Keratinocyte (primary cell): Measurements from ENCODE around the gene SCRN2. TPM values are rescaled to one million over a fixed set of nuclear protein-coding genes. Genes with fewer than 3 reads are reported as not detected.

Experiments
- DNase-seq: peaks from one replicate; pipeline ENCODE4 v3.0.0-alpha.2; 2011; ENCODE audit warnings: low read depth, missing footprints, low spot score
- FAIRE-seq: peaks from 2 replicates; lab custom pipeline; 2011; peaks lifted over from hg19 to GRCh38; lab: Jason Lieb, UNC
- H2AFZ ChIP-seq: 2 replicates; pipeline ENCODE4 v1.6.0; 2012; ENCODE audit warnings: low read length, control low read depth, inconsistent platforms; ENCODE audit not compliant: control insufficient read depth
- H3K27ac ChIP-seq: 2 replicates; pipeline ENCODE4 v1.5.1; 2011; ENCODE audit warnings: low read length; ENCODE audit not compliant: control insufficient read depth, insufficient read depth
- H3K27me3 ChIP-seq: 3 replicates; pipeline ENCODE4 v1.6.0; 2011; ENCODE audit warnings: low read length; ENCODE audit not compliant: control insufficient read depth, insufficient read depth; ENCODE audit errors: extremely low read depth
- H3K36me3 ChIP-seq, 2 experiments: 2 replicates in 1 of 2; 3 replicates in 1 of 2; pipeline ENCODE4 v1.5.1; 2011; ENCODE audit warnings: low read length in 2 of 2, mild to moderate bottlenecking in 1 of 2; ENCODE audit not compliant: control insufficient read depth in 2 of 2, insufficient read depth in 2 of 2; ENCODE audit errors: extremely low read depth in 1 of 2
- H3K4me1 ChIP-seq: 3 replicates; pipeline ENCODE4 v1.5.1; 2011; ENCODE audit warnings: low read length; ENCODE audit not compliant: control insufficient read depth, insufficient read depth; ENCODE audit errors: extremely low read depth
- H3K4me2 ChIP-seq: 3 replicates; pipeline ENCODE4 v1.6.0; 2011; ENCODE audit warnings: low read depth, low read length; ENCODE audit not compliant: control insufficient read depth, insufficient read depth; ENCODE audit errors: extremely low read depth
- H3K4me3 ChIP-seq, 3 experiments: fragments of 200-600 bp in 1 of 3; sonication (generic) in 1 of 3; 2 replicates in 2 of 3; 3 replicates in 1 of 3; pipeline ENCODE4 v1.5.1; 2011 to 2016; ENCODE audit warnings: low read length in 3 of 3, mild to moderate bottlenecking in 3 of 3, control low read depth in 2 of 3, inconsistent platforms in 1 of 3, low read depth in 1 of 3, mixed read lengths in 1 of 3, mixed run types in 1 of 3, moderate library complexity in 1 of 3; ENCODE audit not compliant: control insufficient read depth in 2 of 3, insufficient read depth in 2 of 3; ENCODE audit errors: extremely low read depth in 1 of 3
- H3K79me2 ChIP-seq: 2 replicates; pipeline ENCODE4 v1.6.0; 2012; ENCODE audit warnings: low read length; ENCODE audit not compliant: control insufficient read depth, insufficient read depth
- H3K9ac ChIP-seq: 3 replicates; pipeline ENCODE4 v1.6.0; 2011; ENCODE audit warnings: low read length; ENCODE audit not compliant: control insufficient read depth, insufficient read depth; ENCODE audit errors: extremely low read depth
- H3K9me1 ChIP-seq: 3 replicates; pipeline ENCODE4 v1.6.0; 2011; ENCODE audit warnings: low read length; ENCODE audit not compliant: control insufficient read depth, insufficient read depth; ENCODE audit errors: extremely low read depth
- H3K9me3 ChIP-seq: 2 replicates; pipeline ENCODE4 v1.5.1; 2012; ENCODE audit warnings: low read depth, low read length; ENCODE audit not compliant: control insufficient read depth
- H4K20me1 ChIP-seq: 3 replicates; pipeline ENCODE4 v1.6.0; 2011; ENCODE audit warnings: low read length; ENCODE audit not compliant: control insufficient read depth, insufficient read depth; ENCODE audit errors: extremely low read depth
- CTCF ChIP-seq, 3 experiments: IDR thresholded peaks in 1 of 3; conservative IDR thresholded peaks in 1 of 3; optimal IDR thresholded peaks in 1 of 3; 2 replicates in 2 of 3; 3 replicates in 1 of 3; pipeline versions ENCODE3 to v1.5.1; 2011; ENCODE audit warnings: low read length in 3 of 3, mild to moderate bottlenecking in 3 of 3, moderate library complexity in 2 of 3, control low read depth in 1 of 3, inconsistent platforms in 1 of 3; ENCODE audit not compliant: insufficient read depth in 2 of 3; ENCODE audit errors: extremely low read depth in 1 of 3
- EZH2 ChIP-seq: IDR thresholded peaks from one replicate; pipeline ENCODE4 v1.6.1; 2012; ENCODE audit warnings: inconsistent platforms, mild to moderate bottlenecking, low read length, moderate library complexity
- dilution Hi-C: fragments of 300-500 bp; cut with MboI; formaldehyde crosslinking; loops from one replicate; pipeline ENCODE4 v1.7.0; 2020; ENCODE audit warnings: low sequenced_read_pairs; ENCODE audit not compliant: extremely low pct_ligation_motif_present
- polyA plus RNA-seq, 5 experiments: library from polyadenylated mRNA; depleted of rRNA in 3 of 5; stranded (reverse) in 3 of 5; stranded (forward) in 1 of 5; unstranded in 1 of 5; fragments of >200 nt; gene quantifications; 1 replicate in 1 of 5; 2 replicates in 3 of 5; 3 replicates in 1 of 5; pipeline versions ENCODE4 v1.2.1 to v1.2.3, GENCODE V29; 2011 to 2012; ENCODE audit warnings: missing spikeins in 2 of 5, low read depth in 1 of 5, low replicate concordance in 1 of 5

The SCRN2 gene
- polyA plus RNA-seq, 1 donor (not counting 4 experiments of a cell fraction or from before 2014, with no cell fraction given), result 17.1 TPM

DNA sequence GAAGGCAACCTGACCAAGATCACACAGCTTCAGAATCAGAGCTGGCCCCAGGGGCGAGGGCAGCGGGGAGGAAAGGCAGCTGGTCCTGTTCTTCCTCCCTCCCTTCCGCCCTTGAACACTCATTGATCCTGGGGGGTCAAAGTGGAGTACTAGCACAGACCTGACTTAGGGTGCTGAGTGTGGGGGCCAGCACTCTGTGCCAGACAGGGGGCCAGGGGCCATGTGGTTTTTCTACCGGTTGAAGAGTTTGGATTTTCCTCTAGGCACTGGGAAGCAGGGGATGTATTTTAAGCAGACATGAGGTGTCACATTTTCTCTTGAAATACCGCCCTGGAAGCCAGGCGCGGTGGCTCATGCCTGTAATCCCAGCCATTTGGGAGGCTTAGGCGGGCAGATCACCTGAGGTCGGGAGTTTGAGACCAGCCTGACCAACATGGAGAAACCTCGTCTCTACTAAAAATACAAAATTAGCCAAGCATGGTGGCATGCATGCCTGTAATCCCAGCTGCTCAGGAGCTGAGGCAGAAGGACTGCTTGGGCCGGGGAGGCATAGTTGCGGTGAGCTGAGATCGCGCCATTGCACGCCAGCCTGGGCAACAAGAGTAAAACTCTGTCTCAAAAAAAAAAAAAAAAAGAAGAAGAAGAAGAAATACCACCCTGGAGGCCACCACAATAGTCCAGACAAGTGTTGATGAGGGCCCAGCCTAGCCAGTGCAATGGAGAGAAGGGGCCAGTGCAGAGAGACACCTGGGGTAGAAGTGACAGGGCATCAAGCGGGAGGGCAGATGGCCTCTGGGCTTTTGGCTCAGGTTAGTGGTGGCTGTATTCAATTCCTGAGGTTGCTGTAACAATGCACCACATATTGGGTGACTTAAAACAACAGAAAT is 34.8 kb downstream of the SCRN2 start:
- no peak for DNase-seq
- Histone ChIP-seq H2AFZ (no peak overlapping the region), H3K4me3 (no peak overlapping the region), H3K27me3 (no peaks in the 10 kb centered on the region), H3K9me1 (peaks cover 4% of the 10 kb centered on the region), H3K27ac (no peak overlapping the region), H3K79me2 (no peaks in the 10 kb centered on the region), H3K9ac (no peak overlapping the region), H3K4me2 (no peak overlapping the region), H3K9me3 (no peaks in the 10 kb centered on the region), H3K36me3 (peaks cover 0 to 4% of the 10 kb centered on the region in 2 experiments), H3K4me1 (peaks cover 19% of the 10 kb centered on the region), H4K20me1 (no peaks in the 10 kb centered on the region)
- dilution Hi-C loops, result no loop called here
- TF ChIP-seq CTCF (optimal IDR thresholded peaks at IDR 0.05 in 1 of 3, IDR thresholded peaks at IDR 0.05 in 1 of 3, conservative IDR thresholded peaks at IDR 0.05 in 1 of 3; ENCODE audit: extremely low read depth in 1 of 3, insufficient read depth in 2 of 3, low read length in 3 of 3) (no peak), EZH2 (no peak)
- FAIRE-seq, result no peak

GRCh38 chr17:47804461-47804860 is 36.6 kb downstream of the SCRN2 start:
- Histone ChIP-seq H3K27ac (no peak overlapping the region), H3K4me2 (no peak overlapping the region), H3K79me2 (no peaks in the 10 kb centered on the region), H3K4me1 (peaks cover 2% of the 10 kb centered on the region), H3K9me1 (no peaks in the 10 kb centered on the region), H3K4me3 (no peak overlapping the region), H2AFZ (no peak overlapping the region), H4K20me1 (no peaks in the 10 kb centered on the region), H3K9me3 (no peaks in the 10 kb centered on the region), H3K27me3 (no peaks in the 10 kb centered on the region), H3K36me3 (peaks cover 0 to 4% of the 10 kb centered on the region in 2 experiments), H3K9ac (no peak overlapping the region)
- TF ChIP-seq EZH2 (no peak), CTCF (optimal IDR thresholded peaks at IDR 0.05 in 1 of 3, IDR thresholded peaks at IDR 0.05 in 1 of 3, conservative IDR thresholded peaks at IDR 0.05 in 1 of 3; ENCODE audit: extremely low read depth in 1 of 3, insufficient read depth in 2 of 3, low read length in 3 of 3) (no peak)
- DNase-seq (no peak), FAIRE-seq (no peak)
- dilution Hi-C loops, result no loop called here
